Dedifferentiated amniotic fluid mesenchymal stem cell (primary cell): ENCODE results near the gene KCNIP4.
"Not testable (repeated sequence)": the region's sequence is repeated elsewhere in the genome, so short reads cannot be mapped to it uniquely, and the experiment has no call there.

Source experiments
- DNase-seq: peaks from one replicate; pipeline ENCODE4 v3.0.0-alpha.2; 2016; ENCODE audit errors: extremely low spot score

The KCNIP4 gene

DNA sequence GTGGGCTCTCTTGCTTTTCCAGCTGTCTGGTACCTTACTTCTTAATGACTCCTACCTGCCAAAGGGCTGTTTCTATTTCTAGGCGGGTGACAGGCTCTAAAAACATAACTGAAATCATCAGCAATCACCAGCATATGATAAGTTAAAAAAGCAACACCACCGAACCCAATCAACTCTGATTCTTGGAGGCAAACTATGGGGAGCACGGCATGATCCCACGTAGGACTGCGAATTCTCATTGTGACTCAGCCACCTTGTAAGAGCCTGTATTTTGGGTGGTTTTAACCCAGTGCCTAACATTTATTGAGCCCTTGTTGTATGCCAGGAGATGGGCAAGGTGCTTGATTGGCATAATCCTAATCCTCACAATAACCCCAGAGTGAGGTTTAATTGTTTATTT is 1091.5 kb downstream of the KCNIP4 start:
- DNase-seq: no peak

GRCh38 chr4:20847124-20847747 is 1101.3 kb downstream of the KCNIP4 start:
- DNase-seq: no peak

GRCh38 chr4:20844311-20844710 is 1104.3 kb downstream of the KCNIP4 start:
- no peak for DNase-seq

DNA sequence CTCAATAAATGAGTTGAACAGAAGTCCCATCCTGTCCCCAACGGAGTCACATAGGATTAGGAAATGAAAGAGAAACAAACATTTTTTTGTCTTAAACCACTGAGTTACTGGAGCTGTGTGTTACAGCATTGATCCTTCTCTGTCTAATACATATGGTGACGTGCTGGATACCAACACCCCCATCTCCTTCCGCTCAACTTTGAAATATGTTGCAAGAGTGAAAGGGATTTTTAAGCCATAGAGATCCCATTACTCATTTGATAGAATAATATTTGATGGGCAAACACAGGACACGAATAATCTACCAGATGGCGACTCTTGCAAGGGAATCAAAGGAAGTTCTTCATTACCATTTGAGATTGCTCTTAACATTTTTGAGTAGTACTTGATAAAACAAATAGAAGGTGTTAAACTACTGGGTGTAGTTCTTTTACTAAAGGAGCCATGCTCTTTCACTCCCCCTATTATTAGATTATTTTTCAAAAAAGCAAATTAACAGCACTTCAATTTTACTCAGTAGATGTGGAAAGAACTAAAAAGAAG is 1107.9 kb downstream of the KCNIP4 start:
- no peak for DNase-seq

DNA sequence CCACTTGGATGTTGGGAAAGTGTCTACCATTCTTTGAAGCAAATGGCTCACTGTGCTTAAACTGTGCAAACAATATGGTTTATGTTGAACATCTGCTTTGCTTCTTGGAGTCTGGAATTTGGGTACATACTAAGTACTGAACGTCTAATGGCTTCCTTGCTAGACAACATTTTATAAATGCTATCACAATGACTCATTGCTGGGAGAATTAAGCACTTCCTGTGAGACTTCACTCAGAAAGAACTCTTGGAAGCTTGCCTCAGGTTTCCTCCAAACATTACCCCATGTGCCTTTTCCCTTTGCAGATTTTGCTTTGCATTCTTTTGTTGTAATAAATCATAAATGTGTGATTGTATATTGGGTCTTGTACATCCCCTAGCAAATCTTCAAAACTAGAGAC is 1108.6 kb downstream of the KCNIP4 start:
- no peak for DNase-seq

DNA sequence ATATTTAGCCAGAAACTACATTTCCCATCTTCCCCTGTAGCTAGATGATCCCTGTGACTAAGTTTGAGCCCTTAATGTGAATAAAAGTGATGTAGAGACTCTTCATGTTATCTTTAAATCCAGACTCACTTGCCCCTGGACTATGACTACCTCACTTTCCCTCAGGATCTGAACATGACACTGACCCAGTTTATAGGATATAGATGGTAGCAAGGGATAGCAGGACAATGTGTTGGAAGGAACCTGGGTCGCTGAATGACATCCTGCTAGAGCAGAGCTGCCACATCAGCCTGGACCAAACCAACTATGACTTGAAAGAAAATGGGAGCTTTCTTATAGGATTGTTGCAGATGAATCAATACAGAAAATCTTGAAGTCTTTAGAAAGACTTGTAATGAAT is 1110.1 kb downstream of the KCNIP4 start:
- no peak for DNase-seq

DNA sequence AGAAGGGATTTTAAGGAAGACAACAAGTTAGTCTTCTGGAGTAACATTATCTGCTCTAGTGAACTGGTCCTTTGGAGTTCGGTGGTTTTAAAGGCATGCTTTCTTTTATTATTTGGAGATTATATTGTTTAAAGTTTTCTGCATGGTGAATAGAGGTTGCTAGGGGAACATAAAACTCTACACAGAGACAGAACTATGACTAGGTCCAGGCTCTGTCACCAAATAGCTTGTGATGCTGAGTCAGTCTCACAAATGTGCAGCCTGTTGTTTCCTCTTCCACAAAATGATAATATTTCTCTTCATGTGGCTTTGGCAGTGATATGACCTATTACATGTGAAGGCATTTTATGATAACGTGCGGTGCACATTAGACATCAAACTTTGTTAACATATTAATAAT is 1115.7 kb downstream of the KCNIP4 start:
- DNase-seq: no peak

GRCh38 chr4:20831746-20832145 is 1116.8 kb downstream of the KCNIP4 start:
- no peak for DNase-seq

DNA sequence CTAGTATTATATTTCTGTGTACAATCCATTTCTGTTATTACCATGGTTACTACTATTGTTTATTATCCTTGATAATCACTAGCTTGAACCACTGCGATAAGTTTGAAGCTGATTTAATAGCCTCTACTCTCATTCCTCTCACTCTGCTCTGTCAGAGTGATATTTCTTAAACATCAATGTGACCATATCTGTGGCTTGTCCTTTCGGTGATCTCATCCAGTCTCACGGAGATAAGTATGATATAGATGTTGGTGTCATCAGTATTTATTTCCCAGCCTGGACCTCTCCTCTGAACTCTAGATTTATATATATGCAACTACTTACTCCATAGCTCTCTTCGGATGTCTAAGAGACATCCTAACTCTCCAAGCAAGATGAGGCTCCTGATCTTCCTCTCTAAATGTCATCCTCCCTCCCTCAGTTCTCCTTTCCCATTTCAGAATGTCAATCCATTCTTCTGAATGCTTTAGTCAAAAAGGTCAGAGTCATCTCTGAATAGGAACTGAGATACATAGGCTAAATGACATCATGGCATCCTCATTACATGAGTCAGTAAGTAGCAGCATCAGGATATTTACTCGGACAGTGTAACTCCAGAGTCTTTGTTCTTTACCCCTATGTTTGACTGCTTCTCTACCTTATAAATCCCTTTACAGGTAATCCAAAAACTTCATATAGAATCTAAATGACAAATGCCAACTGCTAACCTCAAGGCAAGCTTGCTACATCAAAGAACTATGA is 1118.8 kb downstream of the KCNIP4 start:
- DNase-seq: no peak

DNA sequence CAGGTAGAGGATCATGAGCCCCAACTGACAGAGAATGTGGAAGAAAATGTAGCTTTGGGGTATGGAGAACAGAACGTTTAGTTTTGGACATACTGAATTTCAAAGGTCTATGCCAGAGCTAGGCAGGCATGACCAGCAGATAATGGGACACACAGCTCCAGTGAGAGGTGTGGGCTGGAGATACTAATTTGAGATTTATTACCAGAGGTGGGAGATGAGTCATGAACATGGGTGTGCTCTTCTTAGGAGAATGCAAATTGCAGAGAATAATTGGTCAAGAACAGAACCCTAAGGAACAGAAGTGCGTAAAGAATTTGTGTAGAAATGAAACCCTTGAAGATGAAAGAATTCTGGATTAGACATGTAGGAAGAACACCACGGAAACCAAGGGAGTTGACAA is 1123.1 kb downstream of the KCNIP4 start:
- no peak for DNase-seq

- DNase-seq: no peak
Observed at GRCh38 chr4:20816287-20816686, 1132.3 kb downstream of the KCNIP4 start.

GRCh38 chr4:20813700-20814099 is 1134.9 kb downstream of the KCNIP4 start:
- no peak for DNase-seq

DNA sequence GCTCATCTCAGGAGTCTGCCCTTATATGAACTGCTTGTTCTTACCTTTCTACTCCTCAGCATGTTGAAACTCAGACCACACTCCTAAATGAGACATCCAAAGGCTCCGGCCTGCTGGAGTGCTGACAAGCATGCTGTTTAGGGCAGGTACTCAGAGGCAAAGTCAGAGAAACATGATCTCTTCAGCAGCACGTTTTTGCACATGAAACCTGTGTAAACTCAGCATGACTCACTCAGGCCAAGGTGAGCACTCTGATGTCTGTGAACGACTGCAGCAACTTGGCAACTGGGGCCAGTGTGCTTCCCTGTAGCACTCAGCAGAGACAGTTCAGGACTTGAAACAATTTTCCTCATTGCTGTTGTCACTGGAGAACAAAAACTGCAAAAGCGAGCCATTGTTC is 1138.8 kb downstream of the KCNIP4 start:
- no peak for DNase-seq

DNA sequence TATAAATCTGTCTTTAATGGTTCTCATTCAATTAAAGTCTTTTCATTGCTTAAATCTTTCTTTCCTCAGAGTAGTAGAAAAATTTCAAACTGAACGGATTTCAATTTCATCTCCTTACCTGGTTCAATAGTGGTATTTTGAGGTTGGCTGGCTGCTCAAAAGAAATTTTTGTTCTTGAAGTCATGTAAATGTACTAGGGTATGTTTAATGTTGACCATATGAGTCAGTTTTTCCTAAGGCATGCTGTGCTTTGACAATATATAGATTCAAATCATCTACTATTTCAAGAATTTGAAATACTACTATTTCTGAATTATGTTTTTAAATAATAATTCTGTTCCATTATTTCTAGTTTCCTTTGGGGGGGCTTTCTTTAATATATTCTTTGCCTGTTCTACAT is 1142.9 kb downstream of the KCNIP4 start:
- no peak for DNase-seq

DNA sequence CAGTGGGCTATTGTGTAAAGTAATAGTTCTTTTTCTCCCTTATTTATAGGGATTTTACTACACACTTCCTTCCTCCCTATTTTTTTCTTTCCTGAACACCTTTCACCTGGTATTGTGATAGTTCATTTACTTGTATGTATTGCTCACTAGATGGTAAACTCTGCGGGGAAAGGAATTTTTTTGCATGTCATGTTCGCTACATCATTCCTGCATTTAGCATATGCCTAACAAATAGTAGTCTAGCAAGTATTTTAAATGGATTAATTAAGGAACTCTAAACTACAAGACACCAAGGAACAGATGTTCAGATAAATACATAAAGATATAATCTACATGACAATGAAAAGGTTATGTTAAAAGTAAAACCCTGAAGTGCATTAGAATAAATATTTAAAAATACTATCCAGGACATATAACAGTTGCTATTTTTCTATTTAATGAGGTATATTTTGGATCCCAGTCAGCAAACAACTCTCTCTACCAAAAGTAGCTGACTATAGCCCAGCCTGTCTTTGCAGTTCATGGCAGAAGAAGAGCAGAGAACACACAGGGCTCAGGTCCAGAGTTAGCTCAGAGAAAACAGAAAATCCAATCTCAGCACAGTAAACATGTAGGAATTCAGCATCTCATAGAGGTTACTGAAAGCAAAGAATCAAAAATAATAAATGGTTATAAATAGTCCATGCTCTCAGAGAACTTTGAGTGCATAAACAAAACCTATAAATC is 1160.5 kb downstream of the KCNIP4 start:
- DNase-seq: no peak

GRCh38 chr4:20783134-20783533 is 1165.4 kb downstream of the KCNIP4 start:
- DNase-seq: not testable (repeated sequence)

DNA sequence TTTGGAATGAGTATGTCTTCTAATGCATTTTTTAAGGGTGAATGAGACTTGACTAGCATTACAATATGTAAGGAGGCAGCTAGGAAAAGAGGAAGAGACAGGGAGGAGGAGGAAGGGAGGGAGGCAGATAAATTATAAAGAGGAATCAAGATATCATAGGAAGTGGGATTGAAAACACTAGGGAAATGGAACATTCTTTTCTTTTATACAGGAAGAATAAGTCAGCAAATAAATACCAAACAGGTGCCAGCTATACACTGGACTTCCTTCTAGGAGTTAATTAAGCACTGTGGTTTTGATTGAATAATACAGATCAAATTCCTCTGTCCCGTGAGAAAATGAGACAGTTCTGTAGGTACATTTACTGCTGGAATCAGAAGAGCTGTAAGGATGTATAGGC is 1169.7 kb downstream of the KCNIP4 start:
- no peak for DNase-seq

GRCh38 chr4:20773144-20773997 is 1175.2 kb downstream of the KCNIP4 start:
- peak; percentile 52 for DNase-seq

GRCh38 chr4:20764366-20764992 is 1184.1 kb downstream of the KCNIP4 start:
- DNase-seq: no peak

DNA sequence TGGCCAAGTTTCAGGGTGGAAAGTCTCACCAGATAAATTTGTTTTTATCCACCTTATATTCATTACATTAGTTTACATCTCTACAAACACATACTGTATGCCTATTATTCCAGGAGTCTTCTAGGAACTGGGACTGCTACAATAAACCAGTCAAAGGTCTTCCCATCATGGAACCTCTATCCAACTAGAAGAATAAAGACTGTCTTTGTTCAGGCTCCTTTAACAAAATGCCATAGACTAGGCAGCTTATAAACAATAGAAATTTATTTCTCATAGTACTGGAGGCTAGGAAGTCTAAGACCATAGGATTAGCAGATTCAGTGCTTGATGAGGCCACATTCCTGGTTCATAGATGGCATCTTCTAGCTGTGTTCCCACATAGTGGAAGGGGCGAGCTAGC is 1186.7 kb downstream of the KCNIP4 start:
- no peak for DNase-seq

DNA sequence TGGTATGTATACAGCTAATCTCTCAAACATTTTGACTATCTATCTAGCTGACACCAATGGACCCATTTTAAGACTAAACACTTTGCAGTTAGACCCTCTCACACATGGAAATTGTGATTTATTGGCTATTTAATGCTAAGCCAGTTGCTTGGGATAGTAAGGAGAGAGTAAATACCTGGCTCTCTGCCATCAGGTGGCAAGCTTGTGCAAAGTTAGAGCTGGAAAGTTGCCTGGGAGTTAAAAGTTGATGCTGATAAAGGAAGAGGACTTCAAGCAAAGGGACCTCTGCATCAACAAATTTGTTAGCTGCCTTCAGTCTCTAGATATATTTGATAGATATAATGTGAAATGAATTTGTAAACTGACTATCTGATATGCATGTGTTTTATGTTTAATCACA is 1187.2 kb downstream of the KCNIP4 start:
- DNase-seq: no peak
